Natural killer cell treated with Interleukin-12 subunit alpha and Interleukin-12 subunit beta and Interleukin-15 and Interleukin-18, amount 100 ng/mL, for 72 hours (primary cell): ENCODE results near the gene HNRNPA3. TPM values are rescaled to one million over a fixed set of nuclear protein-coding genes. Genes with fewer than 3 reads are reported as not detected.
"Not testable (repeated sequence)": the region's sequence is repeated elsewhere in the genome, so short reads cannot be mapped to it uniquely, and the experiment has no call there.

Source experiments
- ATAC-seq, 2 donors: fragments of 150-1000 bp; cut with Tn5 transposase in 1 of 2; sonication (Bioruptor Pico), chemical (Tn5 transposase) in 1 of 2; 2 replicates each; pipeline ENCODE4 v1.10.0; 2021
- DNase-seq: peaks from one replicate; pipeline ENCODE4 v3.0.0; 2022; ENCODE audit warnings: low spot score
- H3K27ac Mint-ChIP-seq, 2 donors: 1 replicate in 1 of 2; 2 replicates in 1 of 2; pipeline ENCODE4 v1.8.0; 2022; ENCODE audit warnings: mixed read lengths in 2 of 2, mild to moderate bottlenecking in 1 of 2, moderate library complexity in 1 of 2
- H3K27me3 Mint-ChIP-seq, 2 donors: 1 replicate in 1 of 2; 2 replicates in 1 of 2; pipeline ENCODE4 v1.8.0; 2022; ENCODE audit warnings: mixed read lengths in 2 of 2
- H3K36me3 Mint-ChIP-seq: one replicate; pipeline ENCODE4 v1.8.0; 2022; ENCODE audit warnings: mixed read lengths
- H3K4me1 Mint-ChIP-seq, 2 donors: 1 replicate in 1 of 2; 2 replicates in 1 of 2; pipeline ENCODE4 v1.8.0; 2022; ENCODE audit warnings: low read depth in 2 of 2, mixed read lengths in 2 of 2, mild to moderate bottlenecking in 1 of 2
- H3K4me3 Mint-ChIP-seq: one replicate; pipeline ENCODE4 v1.8.0; 2022; ENCODE audit warnings: mixed read lengths
- H3K9me3 Mint-ChIP-seq: 2 replicates; pipeline ENCODE4 v1.8.0; 2022; ENCODE audit warnings: mixed read lengths
- total RNA-seq, 2 donors: library from RNA; stranded (reverse); gene quantifications; one replicate each; pipeline ENCODE4 v1.2.3, GENCODE V29; 2022

Gene HNRNPA3
- total RNA-seq, 2 donors from 2014 or later = 170 to 282 TPM

GRCh38 chr2:177234267-177234666 is 21.7 kb downstream of the HNRNPA3 start:
- Mint-ChIP-seq H3K36me3 (peaks cover 28% of the 10 kb centered on the region), H3K27me3 (no peaks in the 10 kb centered on the region), H3K27ac (peak overlapping the region; percentile 47 to 58), H3K4me1 (peaks cover 47 to 56% of the 10 kb centered on the region in 2 donors), H3K9me3 (no peaks in the 10 kb centered on the region), H3K4me3 (no peak overlapping the region)
- no peak for ATAC-seq
- DNase-seq = no peak

GRCh38 chr2:177235855-177236437 is 23.4 kb downstream of the HNRNPA3 start:
- Mint-ChIP-seq H3K4me3 (no peak overlapping the region), H3K9me3 (no peaks in the 10 kb centered on the region), H3K36me3 (peaks cover 18% of the 10 kb centered on the region), H3K4me1 (peaks cover 49 to 54% of the 10 kb centered on the region in 2 donors), H3K27me3 (no peaks in the 10 kb centered on the region), H3K27ac (peak overlapping the region in 1 of 2 donors; percentile 72)
- DNase-seq (no peak), ATAC-seq (no peak)

GRCh38 chr2:177237932-177238331 is 25.3 kb downstream of the HNRNPA3 start:
- peak overlapping the region; percentile 83 to 86 for H3K27ac Mint-ChIP-seq
- H3K27me3 Mint-ChIP-seq = no peaks in the 10 kb centered on the region
- H3K4me1 Mint-ChIP-seq = peaks cover 60 to 69% of the 10 kb centered on the region in 2 donors

GRCh38 chr2:177239053-177239452 is 26.5 kb downstream of the HNRNPA3 start:
- Mint-ChIP-seq H3K4me3 (peak overlapping the region; percentile 38), H3K27me3 (no peaks in the 10 kb centered on the region), H3K27ac (peak overlapping the region; percentile 83 to 86), H3K4me1 (peaks cover 64 to 65% of the 10 kb centered on the region in 2 donors), H3K36me3 (peaks cover 10% of the 10 kb centered on the region), H3K9me3 (no peaks in the 10 kb centered on the region)
- ATAC-seq (no peak), DNase-seq (no peak)

More at GRCh38 chr2:177237932-177238331, 25.3 kb downstream of the HNRNPA3 start:
- Mint-ChIP-seq H3K4me3 (no peak overlapping the region), H3K9me3 (no peaks in the 10 kb centered on the region), H3K36me3 (peaks cover 17% of the 10 kb centered on the region)
- ATAC-seq = no peak
- DNase-seq = no peak

GRCh38 chr2:177239932-177240630 is 27.5 kb downstream of the HNRNPA3 start:
- peaks cover 67 to 71% of the 10 kb centered on the region in 2 donors for H3K4me1 Mint-ChIP-seq
- H3K27me3 Mint-ChIP-seq = no peaks in the 10 kb centered on the region
- peak overlapping the region; percentile 83 to 86 for H3K27ac Mint-ChIP-seq
- peaks cover 6% of the 10 kb centered on the region for H3K36me3 Mint-ChIP-seq
- DNase-seq (no peak), ATAC-seq (peak; percentile 85 to 94)
- no peaks in the 10 kb centered on the region for H3K9me3 Mint-ChIP-seq
- H3K4me3 Mint-ChIP-seq = peak overlapping the region; percentile 81

- H3K27ac Mint-ChIP-seq = peak overlapping the region; percentile 83 to 86
- H3K36me3 Mint-ChIP-seq = peaks cover 6% of the 10 kb centered on the region
- no peak for ATAC-seq
- H3K4me1 Mint-ChIP-seq = peaks cover 64 to 74% of the 10 kb centered on the region in 2 donors
- H3K4me3 Mint-ChIP-seq = peak overlapping the region; percentile 81
- H3K9me3 Mint-ChIP-seq = no peaks in the 10 kb centered on the region
- no peak for DNase-seq
- H3K27me3 Mint-ChIP-seq = no peaks in the 10 kb centered on the region
These were observed 29.1 kb downstream of the HNRNPA3 start for GRCh38 chr2:177241711-177242120.

GRCh38 chr2:177242121-177242987 is 29.8 kb downstream of the HNRNPA3 start:
- Mint-ChIP-seq H3K36me3 (peaks cover 6% of the 10 kb centered on the region), H3K4me3 (peak overlapping the region; percentile 81), H3K27ac (peak overlapping the region; percentile 83 to 86), H3K9me3 (no peaks in the 10 kb centered on the region), H3K27me3 (no peaks in the 10 kb centered on the region), H3K4me1 (peaks cover 63 to 74% of the 10 kb centered on the region in 2 donors)
- no peak for ATAC-seq
- no peak for DNase-seq

GRCh38 chr2:177243073-177243472 is 30.5 kb downstream of the HNRNPA3 start:
- Mint-ChIP-seq H3K4me3 (peak overlapping the region; percentile 81), H3K27ac (peak overlapping the region; percentile 83 to 86), H3K4me1 (peaks cover 59 to 71% of the 10 kb centered on the region in 2 donors), H3K9me3 (no peaks in the 10 kb centered on the region), H3K36me3 (peaks cover 6% of the 10 kb centered on the region), H3K27me3 (no peaks in the 10 kb centered on the region)
- DNase-seq (no peak), ATAC-seq (no peak)

GRCh38 chr2:177243476-177243875 is 30.9 kb downstream of the HNRNPA3 start:
- ATAC-seq = no peak
- no peak for DNase-seq
- Mint-ChIP-seq H3K9me3 (no peaks in the 10 kb centered on the region), H3K27me3 (no peaks in the 10 kb centered on the region), H3K4me1 (peaks cover 56 to 69% of the 10 kb centered on the region in 2 donors), H3K27ac (peak overlapping the region; percentile 83 to 86), H3K4me3 (no peak overlapping the region), H3K36me3 (peaks cover 6% of the 10 kb centered on the region)

GRCh38 chr2:177244244-177244771 is 31.7 kb downstream of the HNRNPA3 start:
- Mint-ChIP-seq H3K4me3 (no peak overlapping the region), H3K36me3 (peaks cover 6% of the 10 kb centered on the region), H3K27me3 (no peaks in the 10 kb centered on the region), H3K9me3 (no peaks in the 10 kb centered on the region), H3K4me1 (peaks cover 53 to 66% of the 10 kb centered on the region in 2 donors), H3K27ac (peak overlapping the region; percentile 18 to 86)
- DNase-seq (no peak), ATAC-seq (no peak)

GRCh38 chr2:177245010-177245422 is 32.4 kb downstream of the HNRNPA3 start:
- Mint-ChIP-seq H3K27ac (peak overlapping the region; percentile 18 to 86), H3K4me1 (peaks cover 53 to 66% of the 10 kb centered on the region in 2 donors), H3K27me3 (no peaks in the 10 kb centered on the region), H3K9me3 (no peaks in the 10 kb centered on the region), H3K36me3 (peaks cover 6% of the 10 kb centered on the region), H3K4me3 (peak overlapping the region; percentile 14)
- ATAC-seq = no peak
- no peak for DNase-seq

- Mint-ChIP-seq H3K9me3 (no peaks in the 10 kb centered on the region), H3K4me1 (peaks cover 53 to 66% of the 10 kb centered on the region in 2 donors), H3K36me3 (peaks cover 6% of the 10 kb centered on the region), H3K27me3 (no peaks in the 10 kb centered on the region), H3K4me3 (no peak overlapping the region), H3K27ac (peak overlapping the region; percentile 18 to 86)
- DNase-seq (no peak), ATAC-seq (no peak)
These were observed 33.4 kb downstream of the HNRNPA3 start for GRCh38 chr2:177246000-177246399.

- peak overlapping the region; percentile 23 to 86 for H3K27ac Mint-ChIP-seq
- not testable (repeated sequence) for H3K4me3 Mint-ChIP-seq, H3K27me3 Mint-ChIP-seq, ATAC-seq, H3K9me3 Mint-ChIP-seq, DNase-seq, H3K36me3 Mint-ChIP-seq
- peaks cover 53 to 66% of the 10 kb centered on the region in 2 donors for H3K4me1 Mint-ChIP-seq
These were observed 34.0 kb downstream of the HNRNPA3 start for GRCh38 chr2:177246523-177247030.
